Measurements from ENCODE around the gene RAB3IL1.

The RAB3IL1 gene

DNA sequence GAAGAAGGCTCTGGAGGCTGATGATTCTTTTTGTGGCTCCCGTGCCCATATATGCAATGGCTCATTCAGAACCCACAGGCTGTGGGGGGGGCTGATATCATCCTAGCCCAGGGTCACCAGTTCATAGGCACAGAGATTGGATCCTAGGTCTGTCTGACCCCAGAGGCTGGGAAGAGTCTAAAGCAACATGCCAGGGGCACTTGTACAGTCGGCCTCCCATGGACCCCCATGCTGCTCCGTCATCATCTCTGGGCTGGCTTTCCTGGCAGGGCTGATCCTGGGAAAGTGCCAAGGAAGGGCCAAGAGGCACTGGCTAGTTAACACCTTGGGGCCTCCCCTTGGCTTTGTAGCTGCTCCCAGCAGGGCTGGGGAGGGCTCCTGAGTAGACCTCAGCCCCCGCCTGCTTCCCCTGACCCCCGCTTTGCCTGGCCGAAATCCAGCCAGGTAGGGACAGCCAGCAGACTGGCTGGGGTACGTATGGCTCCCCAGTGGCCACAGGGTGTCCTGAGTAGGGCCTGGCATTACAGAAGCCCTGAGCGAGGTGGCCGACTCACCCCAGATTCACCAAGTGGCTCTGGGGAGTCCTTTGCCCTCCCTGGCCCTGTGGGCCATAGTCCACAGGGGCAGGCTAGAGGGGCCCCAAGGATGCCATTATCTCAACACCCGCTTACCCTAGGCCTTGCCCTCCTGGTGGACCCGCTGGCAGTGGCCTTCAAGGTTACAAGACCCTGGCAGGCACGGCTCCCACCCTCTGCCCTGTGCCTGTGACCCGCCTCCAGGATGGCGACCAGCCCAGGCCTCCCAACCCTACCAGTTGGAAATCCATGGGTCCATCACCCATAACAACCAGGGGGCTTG lies 48.6 kb downstream of the RAB3IL1 start:
- H3K36me3 ChIP-seq (ENCODE audit: insufficient read depth, low read length) = no peaks in the 10 kb centered on the region
- peaks cover 4% of the 10 kb centered on the region for H3K4me1 ChIP-seq (ENCODE audit: insufficient read depth, low read length)
- no peak overlapping the region for H3K9ac ChIP-seq (ENCODE audit: low read length)
- no peak overlapping the region for H3K4me3 ChIP-seq (ENCODE audit: low read depth in 1 of 2, low read length in 2 of 2)
- no peak overlapping the region for H3K27ac ChIP-seq (ENCODE audit: low read depth, low read length)
- H3K27me3 ChIP-seq (ENCODE audit: control insufficient read depth in 1 of 2, insufficient read depth in 2 of 2, low read length in 2 of 2) = peaks cover 0 to 4% of the 10 kb centered on the region in 2 donors
- no peaks in the 10 kb centered on the region for H3K9me3 ChIP-seq (ENCODE audit: low read length)

DNA sequence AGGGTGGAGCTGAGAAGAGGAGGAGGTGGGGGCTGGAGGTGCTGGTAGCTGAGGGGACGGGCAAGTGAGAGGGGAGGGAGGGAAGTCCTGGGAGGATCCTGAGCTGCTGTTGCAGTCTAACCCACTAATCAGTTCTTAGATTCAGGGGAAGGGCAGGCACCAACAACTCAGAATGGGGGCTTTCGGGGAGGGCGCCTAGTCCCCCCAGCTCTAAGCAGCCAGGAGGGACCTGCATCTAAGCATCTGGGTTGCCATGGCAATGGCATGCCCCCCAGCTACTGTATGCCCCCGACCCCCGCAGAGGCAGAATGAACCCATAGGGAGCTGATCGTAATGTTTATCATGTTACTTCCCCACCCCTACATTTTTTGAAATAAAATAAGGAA lies 50.4 kb downstream of the RAB3IL1 start:
- no peak overlapping the region for H3K27ac ChIP-seq (ENCODE audit: low read depth, low read length)
- no peaks in the 10 kb centered on the region for H3K9me3 ChIP-seq (ENCODE audit: low read length)
- H3K9ac ChIP-seq (ENCODE audit: low read length) = no peak overlapping the region
- peaks cover 0 to 4% of the 10 kb centered on the region in 2 donors for H3K27me3 ChIP-seq (ENCODE audit: control insufficient read depth in 1 of 2, insufficient read depth in 2 of 2, low read length in 2 of 2)
- no peaks in the 10 kb centered on the region for H3K36me3 ChIP-seq (ENCODE audit: insufficient read depth, low read length)
- H3K4me3 ChIP-seq (ENCODE audit: low read depth in 1 of 2, low read length in 2 of 2) = no peak overlapping the region
- peaks cover 4% of the 10 kb centered on the region for H3K4me1 ChIP-seq (ENCODE audit: insufficient read depth, low read length)

DNA sequence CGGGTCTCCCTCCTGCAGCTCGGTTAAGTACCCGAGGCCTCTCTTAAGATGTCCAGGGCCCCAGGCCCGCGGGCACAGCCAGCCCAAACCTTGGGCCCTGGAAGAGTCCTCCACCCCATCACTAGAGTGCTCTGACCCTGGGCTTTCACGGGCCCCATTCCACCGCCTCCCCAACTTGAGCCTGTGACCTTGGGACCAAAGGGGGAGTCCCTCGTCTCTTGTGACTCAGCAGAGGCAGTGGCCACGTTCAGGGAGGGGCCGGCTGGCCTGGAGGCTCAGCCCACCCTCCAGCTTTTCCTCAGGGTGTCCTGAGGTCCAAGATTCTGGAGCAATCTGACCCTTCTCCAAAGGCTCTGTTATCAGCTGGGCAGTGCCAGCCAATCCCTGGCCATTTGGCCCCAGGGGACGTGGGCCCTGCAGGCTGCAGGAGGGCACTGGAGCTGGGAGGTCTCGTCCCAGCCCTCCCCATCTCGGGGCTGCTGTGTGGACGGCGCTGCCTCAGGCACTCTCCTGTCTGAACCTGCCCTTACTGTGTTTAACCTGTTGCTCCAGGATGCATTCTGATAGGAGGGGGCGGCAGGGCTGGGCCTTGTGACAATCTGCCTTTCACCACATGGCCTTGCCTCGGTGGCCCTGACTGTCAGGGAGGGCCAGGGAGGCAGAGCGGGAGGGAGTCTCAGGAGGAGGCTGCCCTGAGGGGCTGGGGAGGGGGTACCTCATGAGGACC lies 51.0 kb downstream of the RAB3IL1 start:
- Histone ChIP-seq H3K9me3 (ENCODE audit: low read length) (no peaks in the 10 kb centered on the region), H3K4me3 (ENCODE audit: low read depth in 1 of 2, low read length in 2 of 2) (no peak overlapping the region), H3K36me3 (ENCODE audit: insufficient read depth, low read length) (no peaks in the 10 kb centered on the region), H3K27me3 (ENCODE audit: control insufficient read depth in 1 of 2, insufficient read depth in 2 of 2, low read length in 2 of 2) (peaks cover 0 to 4% of the 10 kb centered on the region in 2 donors), H3K9ac (ENCODE audit: low read length) (no peak overlapping the region), H3K27ac (ENCODE audit: low read depth, low read length) (no peak overlapping the region), H3K4me1 (ENCODE audit: insufficient read depth, low read length) (peaks cover 2% of the 10 kb centered on the region)

DNA sequence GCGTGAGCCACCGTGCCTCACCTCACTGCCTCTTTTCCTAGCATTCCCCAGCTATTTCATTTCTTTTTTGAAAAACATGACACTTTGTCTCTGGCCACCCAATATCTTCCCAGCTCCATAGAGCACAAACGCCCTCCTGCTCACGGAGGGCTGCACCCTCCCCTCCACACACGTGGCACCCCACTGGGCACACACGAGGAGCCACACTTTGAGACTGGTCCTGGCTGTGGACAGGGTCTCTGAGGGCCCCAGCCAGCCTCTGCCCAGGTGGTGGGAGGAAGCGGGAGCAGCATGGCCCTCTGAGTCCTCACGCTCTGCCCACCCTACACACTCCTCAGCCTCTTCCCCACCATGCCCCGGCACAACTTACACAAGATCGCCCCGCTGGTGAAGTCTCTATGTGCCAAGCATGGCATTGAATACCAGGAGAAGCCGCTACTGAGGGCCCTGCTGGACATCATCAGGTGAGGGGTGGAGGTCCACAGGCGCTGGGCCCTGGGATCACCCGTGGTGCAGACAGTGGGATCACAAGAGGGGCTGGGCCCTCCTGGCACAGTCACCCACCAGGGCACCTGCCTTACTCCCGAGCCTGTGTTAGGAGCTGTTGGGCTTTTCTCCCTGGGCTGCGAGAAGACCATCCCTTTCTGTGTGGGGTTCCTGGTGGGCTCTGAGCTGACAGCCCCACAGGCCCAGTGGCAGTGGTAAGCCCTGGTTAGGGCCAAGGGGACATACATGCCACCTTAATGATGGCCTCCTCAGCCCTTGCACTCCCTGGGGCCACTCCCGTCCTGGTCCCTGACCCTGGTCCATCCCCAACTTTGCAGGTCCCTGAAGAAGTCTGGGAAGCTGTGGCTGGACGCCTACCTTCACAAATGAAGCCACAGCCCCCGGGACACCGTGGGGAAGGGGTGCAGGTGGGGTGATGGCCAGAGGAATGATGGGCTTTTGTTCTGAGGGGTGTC lies 52.3 kb downstream of the RAB3IL1 start:
- H3K4me1 ChIP-seq (ENCODE audit: insufficient read depth, low read length) = no peaks in the 10 kb centered on the region
- no peak overlapping the region for H3K4me3 ChIP-seq (ENCODE audit: low read depth in 1 of 2, low read length in 2 of 2)
- H3K9ac ChIP-seq (ENCODE audit: low read length) = no peak overlapping the region
- no peaks in the 10 kb centered on the region for H3K9me3 ChIP-seq (ENCODE audit: low read length)
- H3K27me3 ChIP-seq (ENCODE audit: control insufficient read depth in 1 of 2, insufficient read depth in 2 of 2, low read length in 2 of 2) = peaks cover 0 to 4% of the 10 kb centered on the region in 2 donors
- H3K27ac ChIP-seq (ENCODE audit: low read depth, low read length) = no peak overlapping the region
- no peaks in the 10 kb centered on the region for H3K36me3 ChIP-seq (ENCODE audit: insufficient read depth, low read length)

DNA sequence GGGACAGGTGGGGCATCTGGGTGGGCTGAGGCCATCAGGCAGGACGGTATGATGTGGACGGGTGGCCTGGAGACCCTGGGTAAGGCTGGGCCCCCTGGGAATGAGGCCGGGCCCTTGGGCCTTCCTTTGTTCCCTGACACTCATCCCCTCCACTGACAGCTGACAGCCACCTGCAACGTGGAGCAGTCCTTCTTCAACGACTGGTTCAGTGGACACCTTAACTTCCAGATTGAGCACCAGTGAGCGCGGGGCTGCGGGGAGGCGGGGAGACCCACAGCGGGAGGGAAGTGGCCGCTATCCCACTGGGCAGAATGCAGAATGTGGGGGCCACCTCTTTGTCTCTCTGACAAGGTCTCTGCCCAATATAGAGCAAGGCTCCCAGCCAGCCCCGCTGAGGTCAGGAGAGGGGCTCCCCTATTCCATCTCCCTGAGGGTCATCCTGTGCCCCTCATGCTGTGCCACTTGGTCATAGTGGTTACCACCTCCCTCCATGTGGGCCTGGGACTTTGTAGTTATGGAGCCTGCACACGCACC lies 53.8 kb downstream of the RAB3IL1 start:
- Histone ChIP-seq H3K36me3 (ENCODE audit: insufficient read depth, low read length) (no peaks in the 10 kb centered on the region), H3K9ac (ENCODE audit: low read length) (no peak overlapping the region), H3K27ac (ENCODE audit: low read depth, low read length) (no peak overlapping the region), H3K27me3 (ENCODE audit: control insufficient read depth in 1 of 2, insufficient read depth in 2 of 2, low read length in 2 of 2) (no peaks in the 10 kb centered on the region), H3K4me1 (ENCODE audit: insufficient read depth, low read length) (no peaks in the 10 kb centered on the region), H3K4me3 (ENCODE audit: low read depth in 1 of 2, low read length in 2 of 2) (no peak overlapping the region), H3K9me3 (ENCODE audit: low read length) (no peaks in the 10 kb centered on the region)

DNA sequence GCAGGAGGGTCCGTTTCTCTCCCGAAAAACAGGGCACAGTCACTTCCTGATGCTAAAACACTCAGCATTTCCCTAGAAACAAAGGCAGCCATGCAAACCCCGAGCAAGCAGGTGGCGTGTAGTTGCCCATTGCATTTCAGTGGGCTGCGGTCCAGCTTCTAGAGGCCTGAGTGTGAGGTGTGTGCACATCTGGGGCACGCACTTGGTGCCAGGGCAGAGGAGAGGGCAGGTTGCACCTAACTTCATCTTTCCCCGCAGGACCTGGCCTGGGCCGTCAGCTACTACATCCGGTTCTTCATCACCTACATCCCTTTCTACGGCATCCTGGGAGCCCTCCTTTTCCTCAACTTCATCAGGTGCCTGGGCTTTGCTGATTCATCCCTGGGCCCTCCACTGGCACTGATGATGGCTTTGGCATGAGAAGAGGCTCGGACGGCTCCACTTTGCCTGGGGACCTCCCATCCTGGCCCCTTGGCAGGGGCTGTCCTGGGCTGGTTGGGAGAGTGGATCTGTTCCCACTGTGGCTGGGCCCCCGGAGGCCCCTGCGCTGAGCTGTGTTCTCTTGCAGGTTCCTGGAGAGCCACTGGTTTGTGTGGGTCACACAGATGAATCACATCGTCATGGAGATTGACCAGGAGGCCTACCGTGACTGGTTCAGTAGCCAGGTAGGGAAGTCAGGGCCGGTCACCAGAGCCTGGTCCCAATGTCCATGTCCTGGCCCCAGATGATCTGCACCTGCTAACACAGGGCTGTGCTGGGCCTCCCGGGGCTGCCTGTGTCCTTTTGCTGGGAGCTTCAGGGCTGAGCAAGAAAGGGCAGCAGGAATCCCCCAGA lies 54.4 kb downstream of the RAB3IL1 start:
- Histone ChIP-seq H3K27me3 (ENCODE audit: control insufficient read depth in 1 of 2, insufficient read depth in 2 of 2, low read length in 2 of 2) (no peaks in the 10 kb centered on the region), H3K4me1 (ENCODE audit: insufficient read depth, low read length) (no peaks in the 10 kb centered on the region), H3K4me3 (ENCODE audit: low read depth in 1 of 2, low read length in 2 of 2) (no peak overlapping the region), H3K9me3 (ENCODE audit: low read length) (no peaks in the 10 kb centered on the region), H3K36me3 (ENCODE audit: insufficient read depth, low read length) (no peaks in the 10 kb centered on the region), H3K9ac (ENCODE audit: low read length) (no peak overlapping the region), H3K27ac (ENCODE audit: low read depth, low read length) (no peak overlapping the region)

DNA sequence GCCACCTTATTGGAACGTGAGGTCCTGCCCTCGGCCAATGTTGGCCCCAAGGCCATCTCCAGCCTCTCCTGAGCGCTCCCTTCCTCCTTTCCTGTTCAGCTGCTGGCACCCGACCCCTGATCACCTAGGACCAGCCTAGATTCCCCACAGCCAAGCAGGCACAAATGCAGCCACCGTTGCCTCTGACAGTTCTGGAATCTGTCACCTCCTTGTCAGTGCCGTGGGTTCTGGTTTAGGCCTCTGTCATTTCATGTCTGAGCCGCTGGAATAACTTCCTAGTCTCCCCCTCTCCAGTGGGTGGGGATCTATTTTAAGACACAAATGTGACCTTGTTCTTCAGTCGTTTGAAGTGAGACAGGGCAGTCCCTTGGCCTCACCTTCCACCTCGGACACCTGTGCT lies 55.7 kb downstream of the RAB3IL1 start:
- no peaks in the 10 kb centered on the region for H3K27me3 ChIP-seq (ENCODE audit: control insufficient read depth in 1 of 2, insufficient read depth in 2 of 2, low read length in 2 of 2)
- no peak overlapping the region for H3K9ac ChIP-seq (ENCODE audit: low read length)
- no peak overlapping the region for H3K27ac ChIP-seq (ENCODE audit: low read depth, low read length)
- H3K4me1 ChIP-seq (ENCODE audit: insufficient read depth, low read length) = no peaks in the 10 kb centered on the region
- H3K9me3 ChIP-seq (ENCODE audit: low read length) = no peaks in the 10 kb centered on the region
- no peaks in the 10 kb centered on the region for H3K36me3 ChIP-seq (ENCODE audit: insufficient read depth, low read length)
- H3K4me3 ChIP-seq (ENCODE audit: low read depth in 1 of 2, low read length in 2 of 2) = no peak overlapping the region

DNA sequence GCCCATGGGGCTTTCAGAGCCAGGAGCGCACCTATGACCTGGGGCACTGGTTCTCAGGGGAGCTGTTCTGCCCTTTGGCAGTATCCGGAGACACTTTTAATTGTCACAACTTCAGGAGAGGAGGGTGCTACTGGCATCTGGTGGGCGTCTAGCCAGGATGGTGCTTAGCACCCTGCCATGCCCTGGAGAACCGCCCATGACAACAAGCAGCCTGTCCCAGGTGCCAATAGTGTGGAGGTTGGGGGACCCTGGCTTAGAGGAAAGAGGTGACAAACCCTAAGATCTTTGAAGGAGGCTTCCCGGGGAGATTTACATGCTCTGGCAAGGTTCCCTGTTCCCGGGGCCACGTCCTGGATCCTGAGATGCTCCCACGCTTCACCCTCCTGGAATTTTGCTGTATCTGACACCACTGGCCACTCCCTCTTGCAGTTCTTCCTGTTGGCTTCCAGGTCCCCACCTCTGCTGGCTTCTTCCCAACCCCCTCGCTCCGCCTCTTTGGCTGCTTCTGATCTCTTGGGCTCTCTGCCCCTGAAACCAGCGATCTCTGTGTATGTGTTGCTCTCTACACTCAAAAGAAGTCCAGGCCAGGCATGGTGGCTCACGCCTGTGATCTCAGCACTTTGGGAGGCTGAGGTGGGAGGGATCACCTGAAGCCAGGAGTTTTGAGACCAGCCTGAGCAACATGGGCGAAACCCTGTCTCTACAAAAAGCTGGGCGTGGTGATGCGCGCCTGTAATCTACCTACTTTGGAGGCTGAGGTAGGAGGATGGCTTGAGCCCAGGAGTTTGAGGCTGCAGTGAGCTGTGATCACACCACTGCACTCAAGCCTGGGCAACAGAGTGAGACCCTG lies 57.1 kb downstream of the RAB3IL1 start:
- no peak overlapping the region for H3K27ac ChIP-seq (ENCODE audit: low read depth, low read length)
- no peak overlapping the region for H3K9ac ChIP-seq (ENCODE audit: low read length)
- no peaks in the 10 kb centered on the region for H3K4me1 ChIP-seq (ENCODE audit: insufficient read depth, low read length)
- H3K4me3 ChIP-seq (ENCODE audit: low read depth in 1 of 2, low read length in 2 of 2) = no peak overlapping the region
- H3K36me3 ChIP-seq (ENCODE audit: insufficient read depth, low read length) = no peaks in the 10 kb centered on the region
- H3K27me3 ChIP-seq (ENCODE audit: control insufficient read depth in 1 of 2, insufficient read depth in 2 of 2, low read length in 2 of 2) = no peaks in the 10 kb centered on the region
- H3K9me3 ChIP-seq (ENCODE audit: low read length) = no peaks in the 10 kb centered on the region

DNA sequence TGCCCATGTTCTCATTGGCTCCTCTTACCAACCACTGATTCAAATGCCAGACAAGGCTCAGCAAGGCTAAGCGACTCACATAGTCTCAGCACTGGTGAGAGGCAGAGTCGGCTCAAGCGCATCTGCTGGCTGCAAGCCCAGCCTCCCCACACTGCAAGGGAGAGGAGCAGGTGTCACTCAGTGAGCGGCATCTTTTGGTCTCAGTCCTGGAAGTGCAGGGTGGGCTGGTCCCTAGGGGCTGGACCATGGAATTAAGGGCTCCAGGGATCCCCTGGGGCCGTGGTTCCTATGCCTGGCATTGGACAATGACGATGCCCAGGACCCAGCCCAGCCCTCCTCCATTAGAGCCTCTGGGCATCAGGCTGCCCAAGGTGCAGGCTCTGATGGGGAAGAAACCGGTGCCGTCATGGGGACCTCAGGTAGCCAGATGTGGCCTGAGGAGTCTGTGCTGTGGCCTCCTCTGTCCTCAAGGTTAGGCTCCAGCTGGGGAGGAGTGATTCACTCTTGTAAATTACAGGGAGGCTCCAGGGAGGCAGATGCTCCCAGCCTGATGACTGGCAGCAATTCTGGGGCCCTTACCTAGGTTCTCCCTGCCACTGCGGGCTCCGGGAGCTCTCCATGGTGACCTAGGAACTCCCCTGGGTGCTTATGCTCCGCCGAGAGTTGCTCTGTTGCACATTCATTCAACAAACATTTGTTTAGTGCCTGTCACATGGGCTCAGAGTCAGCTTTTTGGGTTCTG lies 61.3 kb downstream of the RAB3IL1 start:
- Histone ChIP-seq H3K27me3 (ENCODE audit: control insufficient read depth in 1 of 2, insufficient read depth in 2 of 2, low read length in 2 of 2) (no peaks in the 10 kb centered on the region), H3K9me3 (ENCODE audit: low read length) (no peaks in the 10 kb centered on the region), H3K36me3 (ENCODE audit: insufficient read depth, low read length) (no peaks in the 10 kb centered on the region), H3K9ac (ENCODE audit: low read length) (no peak overlapping the region), H3K4me3 (ENCODE audit: low read depth in 1 of 2, low read length in 2 of 2) (no peak overlapping the region), H3K4me1 (ENCODE audit: insufficient read depth, low read length) (no peaks in the 10 kb centered on the region), H3K27ac (ENCODE audit: low read depth, low read length) (no peak overlapping the region)
